HG02678 (cell line): ENCODE measurements around the gene APOL2.
"Not testable (repeated sequence)": the region's sequence is repeated elsewhere in the genome, so short reads cannot be mapped to it uniquely, and the experiment has no call there.

Source experiments
- ATAC-seq: cut with Tn5 transposase; IDR thresholded peaks from one replicate; pipeline ENCODE4 v1.9.1; 2021; ENCODE audit warnings: mild to moderate bottlenecking, moderate library complexity; ENCODE audit not compliant: unreplicated experiment

APOL2 gene

DNA sequence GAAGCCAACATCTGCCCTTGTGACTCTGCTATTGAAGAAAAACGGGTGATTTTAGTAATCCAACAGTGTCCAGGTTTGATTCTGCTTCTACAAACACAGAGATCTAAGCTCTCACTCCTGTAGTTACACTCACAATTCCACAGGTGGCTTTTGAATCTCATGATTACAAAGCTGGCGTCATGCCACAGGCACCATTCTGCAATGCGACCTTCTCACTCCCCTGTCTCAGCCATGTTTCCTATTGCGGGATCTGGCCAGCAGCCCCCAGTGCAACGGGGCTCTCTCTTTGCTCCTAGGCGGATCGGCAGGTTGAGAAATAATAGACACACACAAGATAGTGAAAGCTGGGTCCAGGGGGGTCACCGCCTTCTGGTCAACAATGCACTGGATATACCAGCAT, 36.4 kb downstream of the APOL2 start:
- not testable (repeated sequence) for ATAC-seq

DNA sequence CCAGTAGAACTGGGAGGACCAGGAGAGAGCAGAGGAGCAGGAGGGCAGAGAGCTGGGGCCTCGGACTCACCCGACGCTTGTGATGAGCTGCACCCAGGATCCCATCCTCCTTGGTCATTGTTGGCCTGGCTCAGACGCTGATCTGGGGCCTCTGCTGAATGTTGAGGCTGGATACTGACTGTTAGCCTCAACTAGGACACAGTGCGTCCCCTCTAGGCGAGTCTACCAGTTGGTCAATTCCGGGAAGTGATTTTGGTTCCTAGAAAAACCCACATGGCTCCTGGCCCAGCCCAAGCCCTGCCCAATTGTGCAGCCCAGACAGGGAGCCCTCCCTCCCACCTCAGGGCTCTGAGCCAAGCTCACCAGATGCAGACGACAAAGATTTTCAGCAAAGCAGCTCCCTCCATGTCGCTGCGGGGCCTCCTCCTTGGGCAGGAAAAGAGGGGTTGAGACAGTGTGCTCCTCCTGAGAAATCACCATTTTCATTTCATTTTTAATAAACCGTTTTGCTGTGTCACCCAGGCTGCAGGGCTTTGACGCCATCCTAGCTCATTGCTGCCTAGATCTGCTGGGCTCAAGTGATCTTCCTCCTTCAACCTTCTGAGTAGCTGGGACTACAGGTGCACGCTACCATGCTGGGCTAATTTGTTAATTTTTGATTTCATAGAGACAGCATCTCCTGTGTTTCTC, 37.6 kb downstream of the APOL2 start, which contains the start of gene APOL4:
APOL4 (minus strand) TSS at position 180 of the 690 bp plus-strand sequence; CDS start at position 105, 75 bp downstream.
- no peak for ATAC-seq

GRCh38 chr22:36201025-36201424, 38.3 kb downstream of the APOL2 start:
- ATAC-seq = not testable (repeated sequence)

DNA sequence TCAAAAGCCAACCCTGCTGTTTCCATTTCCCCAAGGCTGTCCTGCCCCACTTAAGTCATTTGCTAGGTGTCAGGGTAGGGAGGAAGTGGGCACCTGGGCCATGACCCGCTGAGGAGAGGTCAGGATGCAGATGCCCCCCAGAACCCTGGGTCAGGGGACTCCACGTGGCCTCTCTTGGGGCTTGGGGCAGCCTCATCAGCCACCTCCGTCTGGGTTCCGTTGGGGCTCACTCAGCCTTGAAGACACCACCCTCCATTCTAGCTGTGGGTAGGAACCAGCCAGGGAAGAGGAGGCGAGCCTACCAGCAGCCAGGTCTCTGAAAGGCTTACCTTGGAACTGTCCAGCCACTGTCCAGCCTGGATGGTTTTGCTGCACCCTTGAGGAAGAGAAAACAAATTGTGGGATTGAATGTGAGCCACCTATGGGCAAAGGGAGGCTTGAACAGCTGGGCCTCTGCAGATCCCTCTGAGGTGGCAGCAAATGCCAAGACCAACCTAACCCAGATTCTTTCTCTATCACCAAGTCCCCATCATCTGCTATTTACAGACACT, 40.3 kb downstream of the APOL2 start:
- no peak for ATAC-seq

DNA sequence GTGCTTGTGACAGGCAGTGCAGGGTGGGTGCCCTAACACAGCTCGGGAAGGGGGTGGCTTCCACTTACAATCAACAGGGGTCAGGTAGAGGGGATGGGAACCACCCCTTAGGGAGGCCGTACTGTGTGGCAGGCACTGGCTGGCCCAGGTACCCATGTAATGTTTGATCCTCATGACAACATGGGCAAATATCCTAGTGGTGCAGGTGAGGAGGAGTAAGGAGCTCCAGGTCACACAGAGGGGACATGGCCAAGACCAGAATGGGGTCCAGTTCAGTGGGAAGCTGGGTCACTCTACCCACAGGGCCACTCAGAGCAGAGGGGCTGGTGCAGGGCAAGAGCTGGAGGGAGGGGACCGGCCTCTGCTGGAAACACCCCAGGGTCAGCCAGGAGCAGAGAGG, 40.8 kb downstream of the APOL2 start:
- ATAC-seq = no peak

- no peak for ATAC-seq
These were observed 41.7 kb downstream of the APOL2 start for GRCh38 chr22:36197514-36198146.

- ATAC-seq = no peak
These were observed 42.3 kb downstream of the APOL2 start for GRCh38 chr22:36197065-36197440.

DNA sequence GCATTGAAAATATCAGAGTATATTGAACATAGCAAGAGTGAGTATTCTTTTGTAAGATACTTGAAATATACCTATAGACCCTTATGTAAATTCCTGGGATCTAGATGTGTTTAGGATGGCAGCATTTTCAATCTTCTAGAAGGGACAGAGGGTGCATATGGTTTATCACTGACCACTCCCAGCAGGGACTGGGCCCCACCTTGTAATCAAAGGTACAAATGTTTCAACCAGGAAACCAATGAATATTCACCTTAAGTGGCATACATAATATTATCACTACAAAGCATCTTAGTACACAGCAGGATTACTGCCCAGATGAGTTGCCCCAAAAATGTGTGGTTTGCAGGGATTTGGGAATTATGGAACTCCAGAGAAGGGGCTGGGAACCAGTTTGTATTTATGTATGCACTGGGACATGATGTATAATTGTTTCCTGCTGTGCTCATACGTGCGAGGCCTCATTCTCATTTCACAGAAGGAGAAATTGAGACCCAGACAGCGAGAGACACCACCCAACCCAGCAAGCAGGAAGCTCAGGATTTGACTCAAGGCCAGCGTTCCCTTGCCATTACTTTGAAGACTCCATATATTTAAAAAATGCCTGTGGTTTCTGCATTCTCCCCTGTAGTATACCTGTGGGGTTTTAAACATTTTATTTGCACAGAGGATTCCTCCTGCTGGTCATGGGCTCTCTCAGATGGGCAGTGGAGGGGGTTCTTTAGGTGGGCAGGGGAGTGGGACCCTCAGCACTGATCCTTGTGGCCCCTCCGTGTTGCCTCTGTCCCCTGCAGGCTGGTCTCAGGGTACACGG, 42.9 kb downstream of the APOL2 start:
- no peak for ATAC-seq

- no peak for ATAC-seq
These were observed 44.4 kb downstream of the APOL2 start for GRCh38 chr22:36194971-36195370.

DNA sequence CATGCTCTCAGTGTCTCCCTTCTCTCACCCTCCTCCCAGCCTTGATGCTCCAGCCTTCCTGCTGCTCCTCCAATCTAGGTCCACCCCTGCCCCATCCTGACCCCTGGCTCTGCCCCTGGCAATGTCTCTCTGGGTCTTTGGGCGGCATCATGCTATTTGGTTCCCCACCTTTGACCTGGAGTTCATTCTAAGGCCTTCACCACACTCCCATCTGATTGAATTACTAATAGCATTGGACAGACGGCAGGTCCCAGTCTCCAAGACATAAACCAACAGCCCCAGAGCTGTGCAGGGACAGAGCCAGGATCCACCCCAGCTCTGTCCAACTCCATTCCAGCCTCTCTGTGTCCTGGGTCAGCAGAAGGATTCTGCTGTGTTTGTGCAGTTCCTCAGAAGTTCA, 44.9 kb downstream of the APOL2 start:
- no peak for ATAC-seq

DNA sequence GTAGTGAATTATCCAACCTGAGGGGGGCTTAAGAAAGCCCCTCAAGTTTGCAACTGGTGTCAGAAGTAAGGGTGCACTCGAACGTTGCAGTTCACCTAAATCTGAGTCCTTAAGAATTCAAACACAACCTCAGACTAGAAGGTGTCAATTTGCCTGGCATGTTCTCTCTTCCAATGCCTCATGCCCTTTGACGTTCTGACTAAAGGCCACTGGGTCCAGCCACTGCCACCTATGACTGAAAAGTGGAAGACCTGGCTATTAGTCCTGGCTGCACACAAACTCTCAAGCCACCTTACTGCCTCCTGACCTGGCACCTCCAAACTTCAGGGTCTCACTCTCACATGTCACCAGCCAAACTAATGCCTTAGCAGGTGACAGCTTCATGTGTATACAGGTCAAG, 45.8 kb downstream of the APOL2 start:
- ATAC-seq = no peak

DNA sequence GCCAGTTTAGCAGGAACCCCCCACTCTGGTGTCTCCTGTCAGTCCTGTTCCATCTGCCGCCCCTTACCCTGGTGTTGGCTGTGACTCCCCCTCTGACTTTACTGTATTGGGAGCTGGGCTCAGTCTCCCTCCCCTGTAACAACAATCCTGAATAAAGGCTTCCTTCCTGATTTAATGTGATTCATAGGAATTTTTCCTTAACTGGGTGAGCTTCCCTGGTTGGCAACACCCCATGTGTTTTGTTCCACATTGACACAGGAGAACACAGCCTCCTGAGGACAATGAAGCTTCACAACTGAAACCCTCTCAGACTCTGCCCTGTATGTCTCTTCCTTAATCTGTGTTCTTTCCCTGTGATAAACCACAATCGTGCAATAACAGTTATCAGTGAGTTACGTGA, 46.2 kb downstream of the APOL2 start:
- no peak for ATAC-seq

DNA sequence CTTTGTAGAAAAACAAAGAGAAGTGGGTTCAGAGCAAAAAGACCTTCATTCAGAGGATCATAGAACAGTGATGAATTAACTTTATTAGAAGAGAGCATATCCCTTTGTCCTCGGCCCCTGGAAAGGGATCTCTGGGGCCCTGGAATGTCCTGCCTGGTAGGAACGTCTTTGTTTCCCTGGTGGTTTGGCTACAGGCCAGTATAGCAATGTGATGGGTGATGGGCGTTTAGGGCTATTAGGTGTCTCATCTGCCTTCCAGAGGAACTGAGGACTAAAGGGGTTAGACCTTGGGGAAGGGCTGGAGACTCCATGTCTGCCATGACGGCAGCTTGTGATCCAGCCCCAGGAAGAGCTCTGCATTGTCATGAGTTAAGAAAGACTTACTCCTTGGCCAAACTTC, 46.8 kb downstream of the APOL2 start:
- no peak for ATAC-seq

GRCh38 chr22:36191106-36191836, 48.1 kb downstream of the APOL2 start:
- ATAC-seq = no peak

DNA sequence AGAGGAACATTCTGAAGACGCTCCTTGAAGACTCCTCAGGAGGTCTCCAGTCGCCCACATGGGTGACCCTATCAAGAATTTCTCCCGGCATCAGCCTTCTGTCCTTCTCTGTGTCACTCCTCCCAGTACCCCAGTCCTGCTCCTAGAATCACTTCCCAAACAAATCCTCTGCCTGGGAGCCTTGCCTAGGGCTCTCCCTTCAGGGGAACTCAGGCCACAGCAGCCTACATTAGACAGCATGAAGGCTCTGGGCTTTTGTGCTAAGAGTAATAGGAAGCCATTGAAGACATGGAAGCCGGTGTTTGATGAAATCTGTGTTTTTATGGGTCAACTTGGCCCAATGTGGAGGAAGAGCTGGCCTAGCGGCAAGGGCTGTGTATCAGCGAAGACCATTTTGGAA, 51.5 kb downstream of the APOL2 start:
- not testable (repeated sequence) for ATAC-seq

GRCh38 chr22:36185828-36186624, 53.3 kb downstream of the APOL2 start:
- no peak for ATAC-seq

DNA sequence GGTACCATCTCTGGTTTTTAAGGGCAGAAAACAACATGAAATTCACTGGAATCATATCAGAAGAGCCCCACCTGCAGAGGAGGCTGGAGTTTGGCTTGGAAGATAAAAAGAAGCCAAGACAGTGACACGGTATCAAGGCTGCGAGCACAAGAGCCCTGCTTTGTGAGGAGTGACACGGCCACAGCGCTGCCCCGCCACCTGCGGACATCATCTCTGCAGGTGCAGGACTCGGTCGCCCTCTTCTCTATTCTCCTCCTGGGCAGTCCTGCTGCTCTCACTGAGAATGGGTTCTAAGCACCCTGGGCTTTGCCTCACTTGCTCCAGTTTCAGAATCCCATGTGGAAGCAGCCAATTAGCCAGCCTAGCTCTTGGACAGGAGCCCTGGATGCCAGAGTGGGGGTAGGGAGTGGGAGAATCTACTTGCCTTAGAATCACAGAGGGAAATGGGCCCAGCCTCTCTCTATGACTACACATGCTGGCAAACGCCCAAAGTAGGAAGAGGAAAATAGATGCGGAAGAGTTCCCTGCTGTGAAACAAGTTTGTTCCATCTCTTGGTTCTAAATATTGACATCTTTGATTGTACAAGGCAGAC, 54.8 kb downstream of the APOL2 start:
- no peak for ATAC-seq

DNA sequence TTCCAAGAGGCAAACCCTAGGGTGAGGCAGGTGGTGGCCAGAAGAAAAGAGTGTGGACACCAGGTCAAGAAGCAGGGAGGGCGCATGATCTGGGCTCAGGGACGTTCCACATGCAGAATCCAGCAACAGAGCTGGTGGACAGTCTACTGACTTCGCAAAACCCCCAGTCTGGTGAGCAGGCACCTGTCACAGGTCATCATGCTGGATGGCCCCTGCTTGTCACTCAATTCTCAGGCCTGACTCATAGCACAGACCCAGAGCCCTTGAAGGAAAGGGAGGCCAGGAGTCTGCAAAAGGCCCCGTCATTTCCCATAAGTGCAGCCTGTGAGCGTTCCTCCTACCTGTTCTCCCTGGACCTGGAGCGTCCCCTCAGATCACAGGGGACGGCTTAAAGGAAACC, 55.9 kb downstream of the APOL2 start:
- ATAC-seq = no peak

DNA sequence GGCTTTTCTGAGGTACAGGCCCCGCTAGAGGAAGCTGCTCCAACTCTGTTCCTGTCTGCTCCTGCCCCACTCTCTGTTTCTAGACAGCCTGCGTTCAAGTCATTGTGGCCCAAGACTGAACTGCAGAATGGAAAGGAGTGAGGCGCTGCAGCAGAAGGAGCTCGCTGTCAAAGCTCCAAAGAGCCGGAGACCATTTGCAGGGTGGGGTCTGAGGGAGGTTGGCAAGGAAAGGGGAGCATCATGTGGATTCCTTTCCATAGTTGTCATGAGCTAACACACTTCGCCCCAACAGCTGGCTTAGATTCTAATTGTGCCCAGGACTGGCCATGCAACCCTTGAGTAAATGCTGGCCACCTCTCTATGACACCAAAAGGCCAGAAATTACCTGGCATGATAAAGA, 56.5 kb downstream of the APOL2 start:
- ATAC-seq = no peak

DNA sequence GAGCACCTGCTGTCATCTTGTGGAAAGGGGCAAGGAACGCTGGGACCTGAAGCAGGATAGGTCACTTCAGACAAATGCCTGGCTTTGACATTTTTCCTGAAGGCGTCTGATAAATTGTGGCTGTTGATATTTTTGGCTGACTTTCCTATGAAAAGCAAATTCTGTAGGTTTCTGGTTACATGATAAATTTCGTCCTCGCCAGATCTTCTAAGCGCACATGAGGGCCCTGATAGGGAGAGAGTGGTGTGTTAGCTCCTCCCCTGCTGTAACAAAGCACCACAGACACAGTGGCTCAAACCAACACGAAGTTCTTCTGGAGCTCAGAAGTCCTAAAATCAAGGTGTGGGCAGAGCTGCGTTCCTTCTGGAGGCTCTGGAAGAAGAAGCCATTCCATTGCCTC, 57.3 kb downstream of the APOL2 start:
- no peak for ATAC-seq
